GM23338 (cell line): ENCODE measurements around the gene RABL6. TPM values are rescaled to one million over a fixed set of nuclear protein-coding genes. Genes with fewer than 3 reads are reported as not detected.
"Not testable (repeated sequence)": the region's sequence is repeated elsewhere in the genome, so short reads cannot be mapped to it uniquely, and the experiment has no call there.

ENCODE experiments used
- ATAC-seq: fragments of 200-7000 bp; cut with Tn5 transposase; 3 replicates; pipeline ENCODE4 v1.9.1; 2020
- DNase-seq: peaks from one replicate; pipeline ENCODE4 v3.0.0-alpha.2; 2015; ENCODE audit warnings: low spot score
- H2AFZ ChIP-seq: fragments of 200-600 bp; sonication (generic); 2 replicates; pipeline ENCODE4 v1.8.0; 2016; ENCODE audit warnings: antibody characterized with exemption, mild to moderate bottlenecking, moderate library complexity
- H3F3A ChIP-seq: fragments of 200-600 bp; sonication (generic); replicated peaks from 2 replicates; pipeline ENCODE4 v1.8.0; 2017; ENCODE audit warnings: antibody characterized with exemption, mixed run types, low read depth
- H3K27ac ChIP-seq: fragments of 200-600 bp; sonication (generic); 2 replicates; pipeline ENCODE4 v1.6.1; 2016; ENCODE audit warnings: low read depth
- H3K27me3 ChIP-seq: fragments of 200-600 bp; sonication (generic); 2 replicates; pipeline ENCODE4 v1.8.0; 2016; ENCODE audit warnings: mild to moderate bottlenecking, mixed run types, moderate library complexity; ENCODE audit not compliant: insufficient read depth
- H3K36me3 ChIP-seq: fragments of 200-600 bp; sonication (generic); 2 replicates; pipeline ENCODE4 v1.8.0; 2016; ENCODE audit warnings: mild to moderate bottlenecking; ENCODE audit not compliant: insufficient read depth
- H3K4me1 ChIP-seq: fragments of 200-600 bp; sonication (generic); 2 replicates; pipeline ENCODE4 v1.8.0; 2016; ENCODE audit warnings: mild to moderate bottlenecking, moderate library complexity; ENCODE audit not compliant: insufficient read depth
- H3K4me2 ChIP-seq: fragments of 200-600 bp; sonication (generic); 2 replicates; pipeline ENCODE4 v1.7.1; 2017; ENCODE audit warnings: mixed run types
- H3K4me3 ChIP-seq: fragments of 200-600 bp; sonication (generic); 2 replicates; pipeline ENCODE4 v1.6.1; 2016; ENCODE audit warnings: mixed run types
- H3K79me2 ChIP-seq: fragments of 200-600 bp; sonication (generic); replicated peaks from 2 replicates; pipeline ENCODE4 v1.8.0; 2017; ENCODE audit warnings: mild to moderate bottlenecking; ENCODE audit not compliant: insufficient read depth
- H3K9me2 ChIP-seq: fragments of 200-600 bp; sonication (generic); 2 replicates; pipeline ENCODE4 v1.8.0; 2017; ENCODE audit not compliant: insufficient read depth
- H4K20me1 ChIP-seq: fragments of 200-600 bp; sonication (generic); replicated peaks from 2 replicates; pipeline ENCODE4 v1.8.0; 2017; ENCODE audit warnings: mild to moderate bottlenecking; ENCODE audit not compliant: insufficient read depth
- H3K27ac Mint-ChIP-seq: 2 replicates; pipeline ENCODE4 v1.8.0; 2020; ENCODE audit warnings: inconsistent platforms, mild to moderate bottlenecking, moderate library complexity, mixed read lengths
- H3K27me3 Mint-ChIP-seq: 3 replicates; pipeline ENCODE4 v1.8.0; 2022; ENCODE audit warnings: low read depth, mild to moderate bottlenecking, moderate library complexity, mixed read lengths, inconsistent platforms; ENCODE audit not compliant: insufficient read depth, poor library complexity
- H3K36me3 Mint-ChIP-seq: 3 replicates; pipeline ENCODE4 v1.8.0; 2021; ENCODE audit warnings: low read depth, mild to moderate bottlenecking, inconsistent platforms, moderate library complexity, mixed read lengths
- H3K4me1 Mint-ChIP-seq: 3 replicates; pipeline ENCODE4 v1.8.0; 2020; ENCODE audit warnings: mild to moderate bottlenecking, inconsistent platforms, mixed read lengths
- H3K4me3 Mint-ChIP-seq: 3 replicates; pipeline ENCODE4 v1.8.0; 2021; ENCODE audit warnings: moderate library complexity, mild to moderate bottlenecking, inconsistent platforms, mixed read lengths
- H3K9me3 Mint-ChIP-seq: 3 replicates; pipeline ENCODE4 v1.8.0; 2020; ENCODE audit warnings: moderate library complexity, mild to moderate bottlenecking, inconsistent platforms, mixed read lengths
- JUNB ChIP-seq: IDR thresholded peaks from one replicate; pipeline ENCODE4 v1.6.1; 2016; ENCODE audit warnings: antibody characterized with exemption; ENCODE audit not compliant: unreplicated experiment
- POLR2AphosphoS5 ChIP-seq: IDR thresholded peaks from 2 replicates; pipeline ENCODE4 v1.6.1; 2016; ENCODE audit warnings: antibody characterized with exemption, low read depth
- ZNF114 ChIP-seq: fragments of 250-450 bp; sonication (Bioruptor Pico); IDR thresholded peaks from 2 replicates; pipeline ENCODE4 v1.5.0; 2020; ENCODE audit warnings: mild to moderate bottlenecking, moderate library complexity
- ZNF331 ChIP-seq: fragments of 250-450 bp; sonication (Bioruptor Pico); IDR thresholded peaks from 2 replicates; pipeline ENCODE4 v1.5.0; 2020; ENCODE audit warnings: low read depth, mild to moderate bottlenecking, moderate library complexity
- polyA plus RNA-seq: library from polyadenylated mRNA; unstranded; fragments of >200 nt; fragmentation: Nextera tagmentation; extraction: Ambion mirVana; gene quantifications from 2 replicates; pipeline ENCODE4 v1.2.1, GENCODE V29; 2016
- total RNA-seq: library from RNA; depleted of rRNA; stranded (reverse); fragments of >200 nt; shearing (Covaris generic); gene quantifications from 2 replicates; pipeline ENCODE4 v1.2.3, GENCODE V29; 2014
- TF ChIP-seq, protein P1 (sequence below): fragments of 250-450 bp; sonication (Bioruptor Pico); IDR thresholded peaks from 2 replicates; pipeline ENCODE4 v1.5.0; 2020; ENCODE audit warnings: mild to moderate bottlenecking, moderate library complexity
- TF ChIP-seq, protein P2 (sequence below): IDR thresholded peaks from 2 replicates; pipeline ENCODE4 v1.6.1; 2016; ENCODE audit warnings: antibody characterized with exemption

Gene RABL6
- total and polyA plus RNA-seq, 2 experiments from 2014 or later, result 59.1 to 127 TPM

DNA sequence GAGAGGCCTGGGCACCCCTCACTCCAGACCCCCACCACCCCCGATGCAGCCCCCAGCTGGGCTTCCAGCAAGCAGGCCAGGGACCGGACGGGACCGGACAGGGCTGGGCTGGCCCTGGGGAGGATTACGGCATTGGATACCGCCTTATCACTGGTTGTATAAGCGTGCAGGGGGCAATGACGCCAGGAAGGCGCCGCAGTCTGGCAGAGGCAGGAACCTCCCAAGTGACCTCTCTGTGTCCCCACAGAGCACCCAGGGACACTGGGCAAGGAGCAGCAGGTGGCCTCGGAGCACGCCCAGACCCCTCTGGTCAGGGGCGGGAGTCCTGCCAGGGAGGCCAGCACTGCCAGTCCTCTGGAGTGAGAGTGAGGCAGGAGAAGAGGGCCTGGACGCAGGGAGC lies 42.7 kb upstream of the RABL6 start (continued):
- TF ChIP-seq, protein P1, sequence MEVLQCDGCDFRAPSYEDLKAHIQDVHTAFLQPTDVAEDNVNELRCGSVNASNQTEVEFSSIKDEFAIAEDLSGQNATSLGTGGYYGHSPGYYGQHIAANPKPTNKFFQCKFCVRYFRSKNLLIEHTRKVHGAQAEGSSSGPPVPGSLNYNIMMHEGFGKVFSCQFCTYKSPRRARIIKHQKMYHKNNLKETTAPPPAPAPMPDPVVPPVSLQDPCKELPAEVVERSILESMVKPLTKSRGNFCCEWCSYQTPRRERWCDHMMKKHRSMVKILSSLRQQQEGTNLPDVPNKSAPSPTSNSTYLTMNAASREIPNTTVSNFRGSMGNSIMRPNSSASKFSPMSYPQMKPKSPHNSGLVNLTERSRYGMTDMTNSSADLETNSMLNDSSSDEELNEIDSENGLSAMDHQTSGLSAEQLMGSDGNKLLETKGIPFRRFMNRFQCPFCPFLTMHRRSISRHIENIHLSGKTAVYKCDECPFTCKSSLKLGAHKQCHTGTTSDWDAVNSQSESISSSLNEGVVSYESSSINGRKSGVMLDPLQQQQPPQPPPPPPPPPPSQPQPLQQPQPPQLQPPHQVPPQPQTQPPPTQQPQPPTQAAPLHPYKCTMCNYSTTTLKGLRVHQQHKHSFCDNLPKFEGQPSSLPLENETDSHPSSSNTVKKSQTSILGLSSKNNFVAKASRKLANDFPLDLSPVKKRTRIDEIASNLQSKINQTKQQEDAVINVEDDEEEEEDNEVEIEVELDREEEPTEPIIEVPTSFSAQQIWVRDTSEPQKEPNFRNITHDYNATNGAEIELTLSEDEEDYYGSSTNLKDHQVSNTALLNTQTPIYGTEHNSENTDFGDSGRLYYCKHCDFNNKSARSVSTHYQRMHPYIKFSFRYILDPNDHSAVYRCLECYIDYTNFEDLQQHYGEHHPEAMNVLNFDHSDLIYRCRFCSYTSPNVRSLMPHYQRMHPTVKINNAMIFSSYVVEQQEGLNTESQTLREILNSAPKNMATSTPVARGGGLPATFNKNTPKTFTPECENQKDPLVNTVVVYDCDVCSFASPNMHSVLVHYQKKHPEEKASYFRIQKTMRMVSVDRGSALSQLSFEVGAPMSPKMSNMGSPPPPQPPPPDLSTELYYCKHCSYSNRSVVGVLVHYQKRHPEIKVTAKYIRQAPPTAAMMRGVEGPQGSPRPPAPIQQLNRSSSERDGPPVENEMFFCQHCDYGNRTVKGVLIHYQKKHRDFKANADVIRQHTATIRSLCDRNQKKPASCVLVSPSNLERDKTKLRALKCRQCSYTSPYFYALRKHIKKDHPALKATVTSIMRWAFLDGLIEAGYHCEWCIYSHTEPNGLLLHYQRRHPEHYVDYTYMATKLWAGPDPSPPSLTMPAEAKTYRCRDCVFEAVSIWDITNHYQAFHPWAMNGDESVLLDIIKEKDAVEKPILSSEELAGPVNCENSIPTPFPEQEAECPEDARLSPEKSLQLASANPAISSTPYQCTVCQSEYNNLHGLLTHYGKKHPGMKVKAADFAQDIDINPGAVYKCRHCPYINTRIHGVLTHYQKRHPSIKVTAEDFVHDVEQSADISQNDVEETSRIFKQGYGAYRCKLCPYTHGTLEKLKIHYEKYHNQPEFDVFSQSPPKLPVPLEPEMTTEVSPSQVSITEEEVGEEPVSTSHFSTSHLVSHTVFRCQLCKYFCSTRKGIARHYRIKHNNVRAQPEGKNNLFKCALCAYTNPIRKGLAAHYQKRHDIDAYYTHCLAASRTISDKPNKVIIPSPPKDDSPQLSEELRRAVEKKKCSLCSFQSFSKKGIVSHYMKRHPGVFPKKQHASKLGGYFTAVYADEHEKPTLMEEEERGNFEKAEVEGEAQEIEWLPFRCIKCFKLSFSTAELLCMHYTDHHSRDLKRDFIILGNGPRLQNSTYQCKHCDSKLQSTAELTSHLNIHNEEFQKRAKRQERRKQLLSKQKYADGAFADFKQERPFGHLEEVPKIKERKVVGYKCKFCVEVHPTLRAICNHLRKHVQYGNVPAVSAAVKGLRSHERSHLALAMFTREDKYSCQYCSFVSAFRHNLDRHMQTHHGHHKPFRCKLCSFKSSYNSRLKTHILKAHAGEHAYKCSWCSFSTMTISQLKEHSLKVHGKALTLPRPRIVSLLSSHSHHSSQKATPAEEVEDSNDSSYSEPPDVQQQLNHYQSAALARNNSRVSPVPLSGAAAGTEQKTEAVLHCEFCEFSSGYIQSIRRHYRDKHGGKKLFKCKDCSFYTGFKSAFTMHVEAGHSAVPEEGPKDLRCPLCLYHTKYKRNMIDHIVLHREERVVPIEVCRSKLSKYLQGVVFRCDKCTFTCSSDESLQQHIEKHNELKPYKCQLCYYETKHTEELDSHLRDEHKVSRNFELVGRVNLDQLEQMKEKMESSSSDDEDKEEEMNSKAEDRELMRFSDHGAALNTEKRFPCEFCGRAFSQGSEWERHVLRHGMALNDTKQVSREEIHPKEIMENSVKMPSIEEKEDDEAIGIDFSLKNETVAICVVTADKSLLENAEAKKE (CRISPR knock-in tag), result no peak
- TF ChIP-seq, protein P2, sequence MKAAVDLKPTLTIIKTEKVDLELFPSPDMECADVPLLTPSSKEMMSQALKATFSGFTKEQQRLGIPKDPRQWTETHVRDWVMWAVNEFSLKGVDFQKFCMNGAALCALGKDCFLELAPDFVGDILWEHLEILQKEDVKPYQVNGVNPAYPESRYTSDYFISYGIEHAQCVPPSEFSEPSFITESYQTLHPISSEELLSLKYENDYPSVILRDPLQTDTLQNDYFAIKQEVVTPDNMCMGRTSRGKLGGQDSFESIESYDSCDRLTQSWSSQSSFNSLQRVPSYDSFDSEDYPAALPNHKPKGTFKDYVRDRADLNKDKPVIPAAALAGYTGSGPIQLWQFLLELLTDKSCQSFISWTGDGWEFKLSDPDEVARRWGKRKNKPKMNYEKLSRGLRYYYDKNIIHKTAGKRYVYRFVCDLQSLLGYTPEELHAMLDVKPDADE, result no peak
- no peak for TF ChIP-seq POLR2AphosphoS5
- no peak for TF ChIP-seq ZNF331
- TF ChIP-seq JUNB, result no peak
- no peak for TF ChIP-seq ZNF114 (CRISPR knock-in tag)

DNA sequence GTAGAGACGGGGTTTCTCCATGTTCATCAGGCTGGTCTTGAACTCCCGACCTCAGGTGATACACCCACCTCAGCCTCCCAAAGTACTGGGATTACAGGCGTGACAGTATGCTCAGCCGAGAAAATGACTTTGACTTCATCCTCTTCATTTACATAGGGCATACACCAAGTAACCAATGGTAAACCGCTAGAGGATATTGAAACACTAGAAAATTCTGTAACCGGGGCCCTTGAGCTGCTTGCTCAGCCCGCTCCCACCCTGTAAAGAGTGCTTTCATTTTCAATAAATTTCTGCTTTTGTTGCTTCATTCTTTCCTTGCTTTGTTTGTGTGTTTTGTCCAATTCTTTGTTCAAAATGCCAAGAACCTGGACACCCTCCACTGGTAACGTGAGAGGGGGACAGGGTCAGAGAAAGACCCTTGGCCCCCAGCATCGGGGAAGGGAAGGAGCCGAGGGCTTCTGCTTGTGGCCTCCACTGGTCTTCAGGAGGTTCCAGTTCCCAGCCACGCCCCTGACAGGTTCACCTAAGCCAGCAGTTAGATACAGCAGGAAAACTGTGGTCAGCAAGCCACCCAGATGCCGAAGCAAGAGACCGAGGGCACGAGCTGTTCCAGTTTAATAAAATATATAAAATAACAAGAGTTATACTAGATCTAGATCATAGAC lies 41.9 kb upstream of the RABL6 start:
- H3K79me2 ChIP-seq, result not testable (repeated sequence)

More for the DNA sequence above, 41.9 kb upstream of the RABL6 start:
- not testable (repeated sequence) for H3K27me3 ChIP-seq, H3K4me3 Mint-ChIP-seq, H3K27ac ChIP-seq, H3K27me3 Mint-ChIP-seq, H3K9me2 ChIP-seq, ATAC-seq, H3K36me3 Mint-ChIP-seq, DNase-seq, H3K4me1 ChIP-seq, H2AFZ ChIP-seq, H4K20me1 ChIP-seq, H3K36me3 ChIP-seq, H3K27ac Mint-ChIP-seq, H3K4me3 ChIP-seq, H3K4me2 ChIP-seq, H3F3A ChIP-seq
- peaks cover 13% of the 10 kb centered on the region for H3K9me3 Mint-ChIP-seq
- peaks cover 11% of the 10 kb centered on the region for H3K4me1 Mint-ChIP-seq
